ENCODE data around the gene RPTOR.
"Not testable (repeated sequence)": the region's sequence is repeated elsewhere in the genome, so short reads cannot be mapped to it uniquely, and the experiment has no call there.

RPTOR gene

GRCh38 chr17:80698297-80698696 lies 153.7 kb downstream of the RPTOR start:
- no peak for DNase-seq

- DNase-seq = not testable (repeated sequence)
These were observed 154.6 kb downstream of the RPTOR start for GRCh38 chr17:80699205-80699604.

GRCh38 chr17:80701730-80702129 lies 157.1 kb downstream of the RPTOR start:
- no peak for DNase-seq

- no peak for DNase-seq
These were observed 157.9 kb downstream of the RPTOR start for GRCh38 chr17:80702315-80703141.

GRCh38 chr17:80703142-80703478 lies 158.5 kb downstream of the RPTOR start:
- DNase-seq = no peak

GRCh38 chr17:80704381-80704819 lies 159.8 kb downstream of the RPTOR start:
- no peak for DNase-seq

GRCh38 chr17:80704894-80705293 lies 160.3 kb downstream of the RPTOR start:
- DNase-seq = no peak

- no peak for DNase-seq
These were observed 161.3 kb downstream of the RPTOR start for GRCh38 chr17:80705988-80706387.

GRCh38 chr17:80706463-80706867 lies 161.8 kb downstream of the RPTOR start:
- no peak for DNase-seq

- DNase-seq = no peak
These were observed 163.8 kb downstream of the RPTOR start for GRCh38 chr17:80708480-80708879.

- no peak for DNase-seq
These were observed 164.6 kb downstream of the RPTOR start for GRCh38 chr17:80709090-80709695.

GRCh38 chr17:80710714-80711302 lies 166.2 kb downstream of the RPTOR start:
- DNase-seq = no peak

- DNase-seq = no peak
These were observed 167.5 kb downstream of the RPTOR start for GRCh38 chr17:80712089-80712488.

GRCh38 chr17:80712606-80713005 lies 168.0 kb downstream of the RPTOR start:
- DNase-seq = no peak

GRCh38 chr17:80716986-80717719 lies 172.5 kb downstream of the RPTOR start:
- DNase-seq = no peak

- no peak for DNase-seq
These were observed 173.1 kb downstream of the RPTOR start for GRCh38 chr17:80717720-80718083.

- DNase-seq = no peak
These were observed 173.8 kb downstream of the RPTOR start for GRCh38 chr17:80718428-80718827.

- no peak for DNase-seq
These were observed 174.8 kb downstream of the RPTOR start for GRCh38 chr17:80719449-80719848.

- DNase-seq = no peak
These were observed 176.3 kb downstream of the RPTOR start for GRCh38 chr17:80720610-80721577.

- DNase-seq = no peak
These were observed 178.0 kb downstream of the RPTOR start for GRCh38 chr17:80722661-80723060.

- DNase-seq = no peak
These were observed 180.2 kb downstream of the RPTOR start for GRCh38 chr17:80724775-80725266.

GRCh38 chr17:80725517-80725916 lies 180.9 kb downstream of the RPTOR start:
- DNase-seq = no peak
